GM12872 (cell line): ENCODE results near the gene APP.

ENCODE experiments used
- CTCF ChIP-seq: IDR thresholded peaks from 3 replicates; pipeline ENCODE4 v1.5.1; 2011; ENCODE audit warnings: low read depth, mild to moderate bottlenecking, low read length, moderate library complexity; ENCODE audit not compliant: insufficient read depth

Gene APP

GRCh38 chr21:26137379-26138060 lies 33.0 kb downstream of the APP start:
- TF ChIP-seq CTCF = no peak

DNA sequence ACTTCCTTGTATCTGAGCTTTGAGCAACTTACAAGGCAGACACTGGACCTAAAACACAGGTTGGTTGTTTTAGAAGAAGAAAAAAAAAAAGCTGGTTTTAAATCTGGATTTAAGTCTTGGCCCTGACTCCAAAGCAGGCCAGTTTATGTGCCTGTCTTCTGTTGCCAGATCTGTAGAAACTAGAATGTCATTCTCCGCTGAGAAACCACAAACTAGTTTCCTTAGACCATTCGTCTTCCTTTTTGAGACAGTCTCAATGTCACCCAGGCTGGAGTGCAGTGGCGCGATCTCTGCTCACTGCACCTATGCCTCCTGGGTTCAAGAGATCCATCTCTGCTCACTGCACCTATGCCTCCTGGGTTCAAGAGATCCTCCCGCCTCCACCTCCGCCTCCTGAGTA lies 33.9 kb downstream of the APP start:
- TF ChIP-seq CTCF = no peak

- no peak for TF ChIP-seq CTCF
Measured at GRCh38 chr21:26135520-26135919, 35.0 kb downstream of the APP start.

DNA sequence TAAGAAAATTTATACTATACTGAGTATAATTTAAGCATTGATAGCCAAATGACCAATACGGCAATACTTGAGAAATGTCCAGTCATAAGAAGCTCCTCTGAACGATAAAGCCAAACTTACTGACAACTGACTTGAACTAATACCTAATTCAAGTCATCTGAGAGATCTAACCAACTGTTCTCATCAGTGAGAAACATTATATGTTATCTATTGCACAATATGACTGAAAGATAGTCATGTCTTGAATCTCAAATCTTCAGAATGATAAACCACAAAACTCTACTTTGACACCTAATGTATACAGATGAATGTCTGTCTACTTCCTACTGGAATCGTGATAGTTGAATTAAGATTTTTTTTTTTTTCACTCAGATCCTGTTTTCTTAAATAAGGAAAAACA lies 39.0 kb downstream of the APP start:
- no peak for TF ChIP-seq CTCF

GRCh38 chr21:26130249-26130881 lies 40.2 kb downstream of the APP start:
- no peak for TF ChIP-seq CTCF

GRCh38 chr21:26127918-26128317 lies 42.7 kb downstream of the APP start:
- TF ChIP-seq CTCF = no peak

- TF ChIP-seq CTCF = no peak
Measured at GRCh38 chr21:26127073-26127814, 43.3 kb downstream of the APP start.
